HL-60 (cell line): ENCODE measurements around the gene EPS8L1.
"Not testable (repeated sequence)": the region's sequence is repeated elsewhere in the genome, so short reads cannot be mapped to it uniquely, and the experiment has no call there.

ENCODE experiments used
- DNase-seq, 2 experiments: peaks; one replicate each; pipeline ENCODE4 v3.0.0-alpha.2; 2010 to 2020; ENCODE audit warnings: low read depth in 1 of 2, low spot score in 1 of 2
- H3K27ac ChIP-seq: fragments of 250-450 bp; sonication (Bioruptor Pico); replicated peaks from 2 replicates; pipeline ENCODE4 v1.5.1; 2020; ENCODE audit warnings: mild to moderate bottlenecking, moderate library complexity
- H3K27me3 ChIP-seq: fragments of 250-450 bp; sonication (Bioruptor Pico); 2 replicates; pipeline ENCODE4 v1.5.1; 2021; ENCODE audit warnings: mild to moderate bottlenecking, moderate library complexity; ENCODE audit not compliant: insufficient read depth, poor library complexity, severe bottlenecking
- H3K4me3 ChIP-seq: replicated peaks from 2 replicates; pipeline ENCODE4 v1.5.1; 2011; ENCODE audit warnings: mild to moderate bottlenecking, control low read depth, low read length; ENCODE audit not compliant: insufficient read depth
- GABPA ChIP-seq: IDR thresholded peaks from 2 replicates; pipeline ENCODE4 v1.6.1; 2012; ENCODE audit warnings: low read depth
- POLR2AphosphoS5 ChIP-seq: IDR thresholded peaks from 2 replicates; pipeline ENCODE4 v1.6.1; 2012; ENCODE audit warnings: low read depth
- SPI1 ChIP-seq: IDR thresholded peaks from 2 replicates; pipeline ENCODE4 v1.6.1; 2012; ENCODE audit warnings: low read depth, mild to moderate bottlenecking, borderline replicate concordance
- TF ChIP-seq, protein P1 (sequence below): IDR thresholded peaks from one replicate; pipeline ENCODE4 v1.5.1; 2011; ENCODE audit warnings: low read length, control low read depth, inconsistent platforms; ENCODE audit not compliant: insufficient read depth
- TF ChIP-seq, protein P2 (sequence below): IDR thresholded peaks from 2 replicates; pipeline ENCODE4 v1.6.1; 2012; ENCODE audit warnings: low read depth; ENCODE audit not compliant: insufficient replicate concordance

EPS8L1 gene

DNA sequence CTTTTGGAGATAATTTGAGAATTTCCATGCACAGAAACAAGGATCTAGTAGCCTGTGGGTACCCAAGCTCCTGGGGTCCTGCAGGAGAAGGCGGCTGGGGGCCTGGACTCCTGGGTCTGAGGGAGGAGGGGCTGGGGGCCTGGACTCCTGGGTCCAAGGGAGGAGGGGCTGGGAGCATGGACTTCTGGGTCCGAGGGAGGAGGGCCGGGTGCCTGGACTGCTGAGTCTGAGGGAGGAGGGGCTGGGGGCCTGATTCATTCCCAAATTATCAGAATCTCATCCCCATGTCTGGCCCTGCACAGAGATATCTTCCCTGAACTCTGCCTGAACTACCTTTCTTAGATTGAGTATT lies 12.2 kb upstream of the EPS8L1 start:
- H3K4me3 ChIP-seq: 0 out of 2 replicates have a peak overlapping the region, but pooled peaks have one; percentile 9
- peaks cover 4% of the 10 kb centered on the region for H3K27me3 ChIP-seq
- H3K27ac ChIP-seq: no peak overlapping the region

GRCh38 chr19:55065516-55065915 lies 10.2 kb upstream of the EPS8L1 start:
- not testable (repeated sequence) for H3K27ac ChIP-seq, H3K4me3 ChIP-seq, DNase-seq
- H3K27me3 ChIP-seq: peaks cover 17% of the 10 kb centered on the region

More for the DNA sequence above, 12.2 kb upstream of the EPS8L1 start:
- TF ChIP-seq SPI1 (no peak), POLR2AphosphoS5 (no peak)
- TF ChIP-seq, protein P1, sequence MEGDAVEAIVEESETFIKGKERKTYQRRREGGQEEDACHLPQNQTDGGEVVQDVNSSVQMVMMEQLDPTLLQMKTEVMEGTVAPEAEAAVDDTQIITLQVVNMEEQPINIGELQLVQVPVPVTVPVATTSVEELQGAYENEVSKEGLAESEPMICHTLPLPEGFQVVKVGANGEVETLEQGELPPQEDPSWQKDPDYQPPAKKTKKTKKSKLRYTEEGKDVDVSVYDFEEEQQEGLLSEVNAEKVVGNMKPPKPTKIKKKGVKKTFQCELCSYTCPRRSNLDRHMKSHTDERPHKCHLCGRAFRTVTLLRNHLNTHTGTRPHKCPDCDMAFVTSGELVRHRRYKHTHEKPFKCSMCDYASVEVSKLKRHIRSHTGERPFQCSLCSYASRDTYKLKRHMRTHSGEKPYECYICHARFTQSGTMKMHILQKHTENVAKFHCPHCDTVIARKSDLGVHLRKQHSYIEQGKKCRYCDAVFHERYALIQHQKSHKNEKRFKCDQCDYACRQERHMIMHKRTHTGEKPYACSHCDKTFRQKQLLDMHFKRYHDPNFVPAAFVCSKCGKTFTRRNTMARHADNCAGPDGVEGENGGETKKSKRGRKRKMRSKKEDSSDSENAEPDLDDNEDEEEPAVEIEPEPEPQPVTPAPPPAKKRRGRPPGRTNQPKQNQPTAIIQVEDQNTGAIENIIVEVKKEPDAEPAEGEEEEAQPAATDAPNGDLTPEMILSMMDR: no peak
- TF ChIP-seq, protein P2, sequence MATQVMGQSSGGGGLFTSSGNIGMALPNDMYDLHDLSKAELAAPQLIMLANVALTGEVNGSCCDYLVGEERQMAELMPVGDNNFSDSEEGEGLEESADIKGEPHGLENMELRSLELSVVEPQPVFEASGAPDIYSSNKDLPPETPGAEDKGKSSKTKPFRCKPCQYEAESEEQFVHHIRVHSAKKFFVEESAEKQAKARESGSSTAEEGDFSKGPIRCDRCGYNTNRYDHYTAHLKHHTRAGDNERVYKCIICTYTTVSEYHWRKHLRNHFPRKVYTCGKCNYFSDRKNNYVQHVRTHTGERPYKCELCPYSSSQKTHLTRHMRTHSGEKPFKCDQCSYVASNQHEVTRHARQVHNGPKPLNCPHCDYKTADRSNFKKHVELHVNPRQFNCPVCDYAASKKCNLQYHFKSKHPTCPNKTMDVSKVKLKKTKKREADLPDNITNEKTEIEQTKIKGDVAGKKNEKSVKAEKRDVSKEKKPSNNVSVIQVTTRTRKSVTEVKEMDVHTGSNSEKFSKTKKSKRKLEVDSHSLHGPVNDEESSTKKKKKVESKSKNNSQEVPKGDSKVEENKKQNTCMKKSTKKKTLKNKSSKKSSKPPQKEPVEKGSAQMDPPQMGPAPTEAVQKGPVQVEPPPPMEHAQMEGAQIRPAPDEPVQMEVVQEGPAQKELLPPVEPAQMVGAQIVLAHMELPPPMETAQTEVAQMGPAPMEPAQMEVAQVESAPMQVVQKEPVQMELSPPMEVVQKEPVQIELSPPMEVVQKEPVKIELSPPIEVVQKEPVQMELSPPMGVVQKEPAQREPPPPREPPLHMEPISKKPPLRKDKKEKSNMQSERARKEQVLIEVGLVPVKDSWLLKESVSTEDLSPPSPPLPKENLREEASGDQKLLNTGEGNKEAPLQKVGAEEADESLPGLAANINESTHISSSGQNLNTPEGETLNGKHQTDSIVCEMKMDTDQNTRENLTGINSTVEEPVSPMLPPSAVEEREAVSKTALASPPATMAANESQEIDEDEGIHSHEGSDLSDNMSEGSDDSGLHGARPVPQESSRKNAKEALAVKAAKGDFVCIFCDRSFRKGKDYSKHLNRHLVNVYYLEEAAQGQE: no peak
- no peak for DNase-seq

- H3K27ac ChIP-seq: no peak overlapping the region
- DNase-seq: no peak
- no peak overlapping the region for H3K4me3 ChIP-seq
- peaks cover 21% of the 10 kb centered on the region for H3K27me3 ChIP-seq
- TF ChIP-seq, protein P2: peak; percentile 93
- TF ChIP-seq SPI1 (no peak), POLR2AphosphoS5 (no peak), GABPA (no peak)
Measured at GRCh38 chr19:55066107-55066709, 9.5 kb upstream of the EPS8L1 start.

GRCh38 chr19:55067869-55068268 lies 7.8 kb upstream of the EPS8L1 start:
- Histone ChIP-seq H3K4me3 (no peak overlapping the region), H3K27me3 (peaks cover 21% of the 10 kb centered on the region), H3K27ac (no peak overlapping the region)
- DNase-seq: no peak
- TF ChIP-seq, protein P1: no peak
- TF ChIP-seq, protein P2: no peak
- TF ChIP-seq POLR2AphosphoS5 (no peak), SPI1 (no peak), GABPA (no peak)
